DOHH2 (cell line): ENCODE results near the gene CCDC149.

ENCODE experiments used
- CTCF ChIP-seq: fragments of 200-600 bp; sonication (generic); IDR thresholded peaks from one replicate; pipeline ENCODE4 v1.5.1; 2014; ENCODE audit warnings: antibody characterized with exemption, mild to moderate bottlenecking, low read depth, low read length; ENCODE audit not compliant: poor library complexity, severe bottlenecking
- EZH2phosphoT487 ChIP-seq: fragments of 200-600 bp; sonication (generic); IDR thresholded peaks from 2 replicates; pipeline ENCODE4 v1.6.1; 2017; ENCODE audit warnings: borderline replicate concordance, mild to moderate bottlenecking, antibody characterized with exemption, low read length, moderate library complexity, mixed read lengths

- TF ChIP-seq CTCF (no peak), EZH2phosphoT487 (no peak)
Observed at GRCh38 chr4:24813732-24814131, 99.1 kb downstream of the CCDC149 start.
